Hippocampal formation (tissue), 2 donors: ENCODE measurements around the gene RPL21.
"Not testable (repeated sequence)": the region's sequence is repeated elsewhere in the genome, so short reads cannot be mapped to it uniquely, and the experiment has no call there.

ENCODE experiments used
- DNase-seq, 2 donors: peaks; one replicate each; lab custom pipeline; 2025; lab: John Stamatoyannopoulos, UW

RPL21 gene

DNA sequence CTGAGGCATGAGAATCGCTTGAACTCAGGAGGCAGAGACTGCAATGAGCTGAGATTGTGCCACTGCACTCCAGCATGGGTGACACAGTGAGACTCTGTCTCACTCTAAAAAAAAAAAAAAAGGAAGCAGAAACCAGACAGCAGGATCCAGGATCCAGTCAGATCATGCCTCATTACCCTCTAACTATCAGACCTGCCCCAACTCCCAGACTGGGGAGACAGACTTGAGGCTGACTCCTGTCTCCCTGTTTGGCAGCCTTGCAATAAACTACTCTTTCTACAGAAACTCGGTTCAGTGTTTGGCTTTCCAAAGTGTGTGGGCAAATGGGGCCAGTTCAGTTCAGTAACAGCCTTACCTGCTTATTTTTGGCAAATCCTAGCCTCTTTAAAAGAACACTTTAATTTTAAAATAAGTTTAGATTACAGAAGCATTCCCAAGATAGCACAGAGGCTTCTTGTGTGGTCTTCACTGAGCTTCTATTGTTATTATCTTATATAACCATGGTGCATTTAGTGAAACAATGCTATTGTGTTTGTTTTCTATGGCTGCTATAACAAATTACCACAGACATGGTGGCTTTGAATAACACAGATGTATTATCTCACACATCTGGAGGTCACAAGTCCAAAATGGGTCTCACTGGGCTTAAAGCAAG, 37.8 kb downstream of the RPL21 start:
- peak in 1 of 2 donors; percentile 82 for DNase-seq

DNA sequence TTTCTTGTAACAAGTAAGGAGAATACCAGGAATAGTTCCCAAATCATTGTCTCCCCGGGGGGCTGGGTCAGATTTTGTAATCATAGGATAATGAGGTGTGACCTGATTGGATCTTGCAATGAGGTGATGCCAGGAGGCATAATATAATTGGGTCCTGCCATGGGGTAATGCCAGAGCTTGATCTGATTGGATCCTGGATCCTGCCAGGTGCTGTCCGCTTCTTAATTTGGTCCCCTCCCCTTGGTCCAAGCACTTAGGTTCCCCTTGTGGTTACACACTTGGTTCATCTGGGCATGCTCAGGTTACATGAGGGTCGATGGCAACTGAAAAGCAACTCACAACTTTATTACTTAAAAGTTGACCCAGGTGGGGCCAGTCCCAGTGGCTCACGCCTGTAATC, 39.4 kb downstream of the RPL21 start:
- DNase-seq: no peak

DNA sequence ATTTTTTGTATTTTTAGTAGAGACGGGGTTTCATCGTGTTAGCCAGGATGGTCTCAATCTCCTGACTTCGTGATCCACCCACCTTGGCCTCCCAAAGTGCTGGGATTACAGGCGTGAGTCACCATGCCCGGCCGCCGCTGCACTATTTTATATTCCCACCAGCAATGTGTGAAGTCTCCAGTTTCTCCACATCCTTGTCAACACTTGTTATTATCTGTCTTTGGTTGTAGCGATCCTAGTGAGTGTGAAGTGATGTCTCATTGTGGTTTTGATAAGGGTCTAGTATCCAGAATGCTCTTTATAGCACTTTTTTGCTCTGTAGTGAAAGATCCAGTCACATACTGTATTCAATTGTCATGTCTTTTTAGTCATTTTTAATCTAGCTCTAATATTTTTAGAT, 40.6 kb downstream of the RPL21 start:
- not testable (repeated sequence) for DNase-seq

- DNase-seq: no peak
These were observed 41.8 kb downstream of the RPL21 start for GRCh38 chr13:27293076-27293691.

GRCh38 chr13:27293873-27294515, 42.6 kb downstream of the RPL21 start:
- no peak for DNase-seq

DNA sequence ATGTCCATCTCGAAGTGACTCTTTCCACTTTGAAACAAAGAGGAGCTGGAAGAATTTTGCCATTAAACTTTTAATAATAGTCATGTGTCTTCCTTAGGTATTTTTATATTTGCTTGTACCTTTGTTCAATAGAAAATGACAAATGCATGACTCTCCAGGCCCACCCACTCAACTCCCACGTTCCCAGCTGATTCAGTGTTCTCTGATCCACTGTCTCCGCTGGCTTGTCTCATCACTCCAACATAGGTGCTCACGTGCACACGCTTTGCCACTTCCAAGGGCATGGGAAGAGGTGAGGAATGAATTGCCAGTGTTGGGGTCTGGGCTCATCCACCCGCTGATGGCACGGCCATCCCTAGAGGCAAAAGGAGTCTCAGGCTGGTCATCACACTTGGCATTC, 43.7 kb downstream of the RPL21 start:
- no peak for DNase-seq

DNA sequence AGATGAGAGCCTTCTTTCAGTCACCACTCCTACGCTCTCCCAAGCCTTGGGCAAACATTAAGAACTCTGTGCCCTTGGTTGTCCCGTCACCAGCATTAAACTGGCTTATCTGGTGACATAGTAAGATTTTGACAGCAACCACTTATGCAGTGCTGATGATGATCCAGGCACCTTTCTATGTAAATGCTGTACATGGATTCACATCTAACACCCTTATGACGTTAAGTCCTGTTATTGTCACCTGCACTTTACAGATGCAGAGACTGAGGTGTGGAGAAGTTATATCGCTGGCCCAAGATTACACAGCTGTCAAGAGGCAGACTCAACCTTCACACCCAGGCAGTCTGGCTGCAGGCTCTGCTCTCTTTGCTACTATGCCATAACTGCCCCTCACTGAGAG, 44.3 kb downstream of the RPL21 start:
- no peak for DNase-seq

DNA sequence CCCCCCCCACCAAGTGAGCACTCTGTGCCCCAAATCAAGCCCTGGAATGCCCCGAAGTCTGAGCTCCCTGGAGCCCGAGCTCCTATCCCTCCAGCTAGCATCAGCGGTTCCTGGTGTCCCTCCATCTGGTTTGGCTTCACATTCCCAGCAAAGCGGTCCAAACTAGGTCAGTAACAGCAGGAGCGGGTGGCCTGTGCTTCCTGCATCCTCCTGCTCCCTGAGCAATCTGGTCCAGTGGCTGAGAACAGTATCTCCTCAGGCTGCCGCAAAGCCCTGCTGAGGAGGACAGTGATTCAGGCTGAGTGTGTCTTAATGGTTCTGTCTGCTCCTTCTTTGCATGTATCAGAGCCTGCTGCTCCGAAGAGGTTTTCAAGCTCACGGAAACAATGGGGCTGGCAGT, 45.1 kb downstream of the RPL21 start:
- no peak for DNase-seq

GRCh38 chr13:27298849-27299248, 47.5 kb downstream of the RPL21 start:
- no peak for DNase-seq

GRCh38 chr13:27300406-27300805, 49.0 kb downstream of the RPL21 start:
- DNase-seq: not testable (repeated sequence)

DNA sequence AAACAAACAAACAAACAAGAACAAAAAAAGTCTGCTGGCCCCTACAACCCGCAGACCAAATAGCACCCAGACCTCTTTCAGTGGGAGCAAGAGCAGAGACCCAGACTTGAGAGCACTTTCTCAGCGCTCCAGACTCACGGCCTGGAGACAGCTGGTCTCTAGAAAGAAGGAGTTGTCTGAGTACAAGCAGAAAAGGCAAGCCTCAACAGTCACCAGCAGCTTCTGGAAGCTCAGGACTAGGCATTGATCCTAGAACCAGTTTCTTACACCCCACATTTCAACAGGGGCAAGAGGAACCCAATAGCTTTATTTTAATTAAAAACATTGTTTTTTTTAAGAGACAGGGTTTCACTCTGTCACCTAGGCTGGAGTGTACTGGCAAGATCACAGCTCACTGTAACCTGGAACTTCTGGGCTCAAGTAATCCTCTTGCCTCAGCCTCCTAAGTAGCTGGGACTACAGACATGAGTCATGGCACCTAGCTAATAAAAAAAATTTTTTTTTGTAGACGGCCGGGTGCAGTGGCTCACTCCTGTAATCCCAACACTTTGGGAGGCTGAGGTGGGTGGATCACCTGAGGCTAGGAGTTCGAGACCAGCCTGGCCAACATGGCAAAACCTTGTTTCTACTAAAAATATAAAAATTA, 49.7 kb downstream of the RPL21 start:
- DNase-seq: no peak

- DNase-seq: no peak
These were observed 51.4 kb downstream of the RPL21 start for GRCh38 chr13:27302643-27303262.

DNA sequence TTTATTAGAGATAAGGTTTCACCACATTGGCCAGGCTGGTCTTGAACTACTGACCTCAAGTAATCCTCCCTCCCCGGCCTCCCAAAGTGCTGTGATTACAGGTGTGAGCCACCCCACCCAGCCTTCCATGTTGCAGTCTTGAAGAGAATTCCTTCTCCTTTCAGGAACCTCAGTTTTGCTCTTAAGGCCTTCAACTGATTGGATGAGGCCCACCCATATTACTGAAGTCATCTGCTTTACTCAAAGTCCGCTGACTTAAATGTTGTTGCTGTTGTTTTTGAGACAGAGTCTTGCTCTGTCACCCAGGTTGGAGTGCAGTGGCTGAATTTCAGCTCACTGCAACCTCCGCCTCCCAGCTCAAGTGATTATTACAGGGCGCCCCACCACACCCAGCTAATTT, 52.7 kb downstream of the RPL21 start:
- no peak for DNase-seq

- DNase-seq: no peak
These were observed 53.3 kb downstream of the RPL21 start for GRCh38 chr13:27304611-27305010.
